ENCODE measurements around the gene PSG6.
"Not testable (repeated sequence)": the region's sequence is repeated elsewhere in the genome, so short reads cannot be mapped to it uniquely, and the experiment has no call there.

PSG6 gene

GRCh38 chr19:42856866-42857543, 60.7 kb downstream of the PSG6 start:
- H3K27ac ChIP-seq = not testable (repeated sequence)
- peak; percentile 73 for TF ChIP-seq CTCF (conservative IDR thresholded peaks at IDR 0.05)

GRCh38 chr19:42854745-42855144, 62.9 kb downstream of the PSG6 start:
- H3K27ac ChIP-seq = not testable (repeated sequence)

GRCh38 chr19:42853231-42853630, 64.5 kb downstream of the PSG6 start:
- not testable (repeated sequence) for H3K27ac ChIP-seq

- H3K27ac ChIP-seq = not testable (repeated sequence)
These were observed 64.9 kb downstream of the PSG6 start for GRCh38 chr19:42852821-42853220.

Measured in VCaP (cell line).